Measurements from ENCODE around the gene SLC37A2.

- TF ChIP-seq CTCF (IDR thresholded peaks at IDR 0.05; ENCODE audit: insufficient read depth, low read depth, low read length) (no peak), EZH2 (IDR thresholded peaks at IDR 0.05; ENCODE audit: insufficient read depth, low read length) (no peak)
Observed at GRCh38 chr11:125090816-125091215, 27.7 kb downstream of the SLC37A2 start.
